GM10248 (cell line): ENCODE results near the gene NKAPD1.

Experiments used
- CTCF ChIA-PET: fragments of 300-600 bp; sonication (Branson Sonifier 250); formaldehyde crosslinking; extraction: SDS; loops from one replicate; lab custom pipeline; 2021; ENCODE audit warnings: antibody characterized with exemption; lab: Yijun Ruan, JAX
- POLR2A ChIA-PET: fragments of 350-650 bp; sonication (Branson Sonifier 250); formaldehyde crosslinking; extraction: SDS; loops from one replicate; lab custom pipeline; 2020; ENCODE audit warnings: antibody characterized with exemption; lab: Yijun Ruan, JAX
- DNase-seq: peaks from one replicate; pipeline ENCODE4 v3.0.0; 2012; ENCODE audit errors: extremely low spot score
- TF ChIP-seq, protein P1 (sequence below): IDR thresholded peaks from 2 replicates; pipeline ENCODE4 v1.5.1; 2012; ENCODE audit warnings: mild to moderate bottlenecking, low read depth; ENCODE audit errors: extremely low read depth, missing control alignments, control extremely low read depth

NKAPD1 gene

DNA sequence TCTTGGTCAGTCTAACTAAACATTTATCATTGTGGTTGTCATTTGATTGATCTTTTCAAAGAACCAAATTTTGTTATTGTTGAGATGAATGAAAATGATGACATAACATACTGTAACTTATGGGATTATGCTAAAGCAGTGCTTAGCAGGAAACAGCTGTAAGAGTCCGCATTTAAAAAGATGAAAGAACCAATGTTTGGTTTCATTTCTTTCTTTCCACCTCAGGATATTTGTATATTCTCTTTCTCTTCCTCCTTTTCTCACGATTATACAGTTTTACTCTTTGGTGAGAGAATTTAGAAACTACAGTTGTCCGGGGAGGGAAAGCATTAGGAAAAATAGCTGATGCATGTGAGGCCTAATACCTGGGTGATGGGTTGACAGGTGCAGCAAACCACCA lies 23.4 kb upstream of the NKAPD1 start:
- POLR2A ChIA-PET: no interaction called here
- CTCF ChIA-PET: no interaction called here
- TF ChIP-seq, protein P1, sequence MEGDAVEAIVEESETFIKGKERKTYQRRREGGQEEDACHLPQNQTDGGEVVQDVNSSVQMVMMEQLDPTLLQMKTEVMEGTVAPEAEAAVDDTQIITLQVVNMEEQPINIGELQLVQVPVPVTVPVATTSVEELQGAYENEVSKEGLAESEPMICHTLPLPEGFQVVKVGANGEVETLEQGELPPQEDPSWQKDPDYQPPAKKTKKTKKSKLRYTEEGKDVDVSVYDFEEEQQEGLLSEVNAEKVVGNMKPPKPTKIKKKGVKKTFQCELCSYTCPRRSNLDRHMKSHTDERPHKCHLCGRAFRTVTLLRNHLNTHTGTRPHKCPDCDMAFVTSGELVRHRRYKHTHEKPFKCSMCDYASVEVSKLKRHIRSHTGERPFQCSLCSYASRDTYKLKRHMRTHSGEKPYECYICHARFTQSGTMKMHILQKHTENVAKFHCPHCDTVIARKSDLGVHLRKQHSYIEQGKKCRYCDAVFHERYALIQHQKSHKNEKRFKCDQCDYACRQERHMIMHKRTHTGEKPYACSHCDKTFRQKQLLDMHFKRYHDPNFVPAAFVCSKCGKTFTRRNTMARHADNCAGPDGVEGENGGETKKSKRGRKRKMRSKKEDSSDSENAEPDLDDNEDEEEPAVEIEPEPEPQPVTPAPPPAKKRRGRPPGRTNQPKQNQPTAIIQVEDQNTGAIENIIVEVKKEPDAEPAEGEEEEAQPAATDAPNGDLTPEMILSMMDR: no peak
- DNase-seq: peak; percentile 40

DNA sequence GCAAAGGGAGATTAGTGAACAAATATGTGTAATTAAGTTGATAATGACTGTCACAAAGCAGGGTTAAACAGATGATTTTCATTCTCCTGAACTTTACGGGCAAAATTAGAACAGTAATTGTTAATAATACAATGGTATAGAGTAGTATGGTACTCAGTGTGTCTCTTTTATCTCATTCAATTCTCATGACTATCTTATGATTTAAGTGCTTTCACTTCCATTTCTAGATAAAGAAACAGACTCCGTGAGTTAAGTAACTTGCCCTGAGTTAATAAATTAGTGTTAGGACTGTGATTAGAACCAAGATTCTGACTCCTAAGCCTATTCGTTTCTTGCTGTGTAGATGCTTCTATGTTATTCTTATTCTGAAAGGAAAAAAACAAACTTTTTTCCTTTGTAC lies 22.3 kb upstream of the NKAPD1 start:
- TF ChIP-seq, protein P1: no peak
- ChIA-PET POLR2A (no interaction called here), CTCF (no interaction called here)
- DNase-seq: peak; percentile 17

DNA sequence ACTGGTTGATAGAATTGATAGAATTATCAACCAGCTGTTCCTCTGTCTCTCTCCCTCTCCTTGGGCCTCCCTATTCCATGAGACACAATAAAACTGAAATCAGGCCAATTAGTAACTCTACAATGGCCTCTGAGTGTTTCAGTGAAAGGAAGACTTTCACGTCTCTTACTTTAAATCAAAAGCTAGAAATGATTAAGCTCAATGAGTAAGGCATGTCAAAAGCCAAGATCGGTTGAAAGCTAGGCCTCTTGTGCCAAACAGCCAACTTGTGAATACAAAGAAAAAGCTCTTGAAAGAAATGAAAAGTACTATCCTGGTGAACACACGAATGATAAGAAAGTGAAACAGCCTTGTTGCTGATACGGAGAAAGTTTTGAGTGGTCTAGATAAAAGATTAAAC lies 16.9 kb upstream of the NKAPD1 start:
- ChIA-PET POLR2A (no interaction called here), CTCF (interaction anchor here (1.2 kb wide), 2 partner anchors 16 to 126 kb away, joined by 3 to 4 read pairs; no protein-coding TSS in a partner anchor)
- TF ChIP-seq, protein P1: no peak
- DNase-seq: no peak

DNA sequence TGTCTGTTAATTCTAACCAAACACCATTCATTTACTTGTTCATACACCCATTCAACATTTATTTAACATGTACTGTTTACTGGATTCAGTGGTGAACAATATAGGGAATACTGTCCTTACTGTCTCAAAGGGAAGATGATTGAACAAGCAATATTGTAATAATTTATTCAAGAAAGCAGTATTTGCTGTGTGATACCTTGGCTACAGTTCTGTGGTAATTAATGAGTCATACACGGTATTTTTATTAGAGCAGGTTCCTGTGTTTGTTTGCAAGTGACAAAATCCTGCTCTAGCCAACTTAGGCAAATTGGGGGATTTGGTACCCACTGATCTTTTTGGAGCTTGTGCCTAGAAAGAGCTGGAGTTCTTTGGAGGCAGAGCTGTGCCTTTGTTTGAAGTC lies 16.0 kb upstream of the NKAPD1 start:
- CTCF ChIA-PET: interaction anchor here (1.2 kb wide), 1 partner anchor 127 kb away, joined by 3 read pairs; no protein-coding TSS in a partner anchor
- POLR2A ChIA-PET: interaction anchor here (0.6 kb wide), 1 partner anchor 115 kb away, joined by 6 read pairs; no protein-coding TSS in a partner anchor
- TF ChIP-seq, protein P1: no peak
- DNase-seq: no peak

DNA sequence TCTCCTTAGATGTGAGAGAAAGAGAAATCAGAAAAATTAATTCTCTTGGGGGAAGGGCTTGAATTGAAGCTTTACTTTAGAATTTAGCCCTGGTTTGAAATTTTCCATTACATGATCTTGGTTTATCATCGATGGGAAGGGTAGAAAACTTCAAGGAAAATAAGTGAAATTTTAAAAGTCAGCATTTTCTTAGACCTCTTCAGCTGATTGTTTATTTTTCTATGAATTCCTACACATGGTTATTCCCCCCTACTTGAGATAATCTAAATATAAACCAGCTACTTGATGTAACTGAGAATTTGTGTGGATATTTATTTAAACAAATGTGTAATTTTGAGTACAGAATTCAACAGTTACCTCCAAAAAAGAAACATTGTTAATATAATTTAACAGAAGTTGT lies 11.2 kb upstream of the NKAPD1 start:
- CTCF ChIA-PET: no interaction called here

DNA sequence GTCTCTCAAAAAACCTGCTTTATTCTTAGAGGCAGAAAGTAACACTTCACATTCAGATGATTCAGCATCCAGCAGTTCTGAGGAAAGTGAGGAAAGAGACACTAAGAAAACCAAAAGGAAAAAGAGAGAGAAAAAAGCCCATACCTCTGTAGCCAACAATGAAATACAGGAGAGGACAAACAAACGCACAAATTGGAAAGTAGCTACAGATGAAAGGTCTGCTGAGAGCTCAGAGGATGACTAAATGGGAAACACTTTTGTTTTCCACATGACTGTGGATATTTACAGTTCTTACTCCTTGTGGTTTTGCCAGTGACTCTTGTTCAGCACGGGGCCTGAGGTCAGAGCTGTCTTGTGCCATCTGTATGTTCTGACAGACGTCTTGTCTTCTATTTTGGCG lies 8.6 kb downstream of the NKAPD1 start:
- ChIA-PET POLR2A (no interaction called here), CTCF (interaction anchor here (0.8 to 1.3 kb wide), 2 partner anchors 16 to 151 kb away, joined by 3 read pairs; no protein-coding TSS in a partner anchor)
- no peak for DNase-seq

More for the DNA sequence above, 11.2 kb upstream of the NKAPD1 start:
- TF ChIP-seq, protein P1: no peak
- POLR2A ChIA-PET: no interaction called here
- DNase-seq: no peak

More for the DNA sequence above, 8.6 kb downstream of the NKAPD1 start:
- TF ChIP-seq, protein P1: no peak
